Trophoblast cell (in vitro differentiated cells and primary cell): ENCODE measurements around the gene PXT1.

Experiments
- DNase-seq, 2 donors: peaks; one replicate each; pipeline ENCODE4 v3.0.0-alpha.2; 2016
- H2AFZ ChIP-seq: 2 replicates; pipeline ENCODE4 v1.6.1; 2013; ENCODE audit warnings: low read length, moderate library complexity, mild to moderate bottlenecking; ENCODE audit not compliant: insufficient read depth, poor library complexity
- H2AK5ac ChIP-seq: 2 replicates; pipeline ENCODE4 v1.6.1; 2013; ENCODE audit warnings: mild to moderate bottlenecking, low read length
- H2BK120ac ChIP-seq: 2 replicates; pipeline ENCODE4 v1.6.1; 2013; ENCODE audit warnings: low read length, mild to moderate bottlenecking, moderate library complexity; ENCODE audit not compliant: insufficient read depth, poor library complexity
- H2BK12ac ChIP-seq: 2 replicates; pipeline ENCODE4 v1.6.1; 2013; ENCODE audit warnings: mild to moderate bottlenecking, low read length, moderate library complexity
- H2BK5ac ChIP-seq: 2 replicates; pipeline ENCODE4 v1.6.1; 2013; ENCODE audit warnings: low read length, low read depth, moderate library complexity, mild to moderate bottlenecking; ENCODE audit not compliant: poor library complexity
- H3K14ac ChIP-seq: 2 replicates; pipeline ENCODE4 v1.6.1; 2013; ENCODE audit warnings: mild to moderate bottlenecking, low read length
- H3K18ac ChIP-seq: 2 replicates; pipeline ENCODE4 v1.6.1; 2013; ENCODE audit warnings: mild to moderate bottlenecking, low read length
- H3K23ac ChIP-seq: 2 replicates; pipeline ENCODE4 v1.6.1; 2013; ENCODE audit warnings: low read length
- H3K27ac ChIP-seq: 2 replicates; pipeline ENCODE4 v1.5.1; 2013; ENCODE audit warnings: low read depth, mild to moderate bottlenecking, inconsistent platforms, low read length, moderate library complexity
- H3K27me3 ChIP-seq: 2 replicates; pipeline ENCODE4 v1.6.1; 2013; ENCODE audit warnings: inconsistent platforms, mild to moderate bottlenecking, low read length, moderate library complexity; ENCODE audit not compliant: insufficient read depth
- H3K36me3 ChIP-seq, 2 experiments: 1 replicate in 1 of 2; 2 replicates in 1 of 2; pipeline ENCODE4 v1.6.1; 2013; ENCODE audit warnings: low read length in 2 of 2, mild to moderate bottlenecking in 2 of 2, moderate library complexity in 1 of 2; ENCODE audit not compliant: insufficient read depth in 2 of 2, control insufficient read depth in 1 of 2
- H3K4ac ChIP-seq: 2 replicates; pipeline ENCODE4 v1.6.1; 2013; ENCODE audit warnings: low read depth, mild to moderate bottlenecking, low read length, moderate library complexity
- H3K4me1 ChIP-seq, 2 experiments: 1 replicate in 1 of 2; 2 replicates in 1 of 2; pipeline ENCODE4 v1.6.1; 2013; ENCODE audit warnings: low read length in 2 of 2, mild to moderate bottlenecking in 2 of 2, moderate library complexity in 1 of 2; ENCODE audit not compliant: insufficient read depth in 2 of 2, control insufficient read depth in 1 of 2
- H3K4me2 ChIP-seq: 2 replicates; pipeline ENCODE4 v1.6.1; 2013; ENCODE audit warnings: inconsistent platforms, mild to moderate bottlenecking, low read length, moderate library complexity
- H3K4me3 ChIP-seq: 2 replicates; pipeline ENCODE4 v1.5.1; 2013; ENCODE audit warnings: mild to moderate bottlenecking, low read depth, low read length, inconsistent platforms
- H3K79me1 ChIP-seq: one replicate; pipeline ENCODE4 v1.6.1; 2013; ENCODE audit warnings: low read length
- H3K79me2 ChIP-seq: 2 replicates; pipeline ENCODE4 v1.6.1; 2013; ENCODE audit warnings: low read length, mild to moderate bottlenecking; ENCODE audit not compliant: control insufficient read depth, insufficient read depth, poor library complexity
- H3K9ac ChIP-seq: 2 replicates; pipeline ENCODE4 v1.6.1; 2013; ENCODE audit warnings: mild to moderate bottlenecking, low read length
- H3K9me3 ChIP-seq: 2 replicates; pipeline ENCODE4 v1.6.1; 2013; ENCODE audit warnings: low read depth, mild to moderate bottlenecking, control low read depth, inconsistent platforms, low read length; ENCODE audit not compliant: insufficient read depth
- H4K12ac ChIP-seq: 2 replicates; pipeline ENCODE4 v1.6.1; 2013; ENCODE audit warnings: low read depth, mild to moderate bottlenecking, low read length, moderate library complexity
- H4K8ac ChIP-seq: 2 replicates; pipeline ENCODE4 v1.6.1; 2013; ENCODE audit warnings: low read depth, mild to moderate bottlenecking, low read length, moderate library complexity
- H4K91ac ChIP-seq: one replicate; pipeline ENCODE4 v1.6.1; 2013; ENCODE audit warnings: low read depth, mild to moderate bottlenecking, low read length, moderate library complexity
- WGBS: extraction: QIAGEN DNeasy Blood & Tissue Kit; methylation state at CpG from one replicate; pipeline ENCODE4 v1.1.7; 2013; ENCODE audit warnings: missing lambda C conversion rate; ENCODE audit not compliant: insufficient read length, insufficient coverage; ENCODE audit errors: extremely low coverage; 5-methylcytosine and 5-hydroxymethylcytosine counted together

The PXT1 gene

DNA sequence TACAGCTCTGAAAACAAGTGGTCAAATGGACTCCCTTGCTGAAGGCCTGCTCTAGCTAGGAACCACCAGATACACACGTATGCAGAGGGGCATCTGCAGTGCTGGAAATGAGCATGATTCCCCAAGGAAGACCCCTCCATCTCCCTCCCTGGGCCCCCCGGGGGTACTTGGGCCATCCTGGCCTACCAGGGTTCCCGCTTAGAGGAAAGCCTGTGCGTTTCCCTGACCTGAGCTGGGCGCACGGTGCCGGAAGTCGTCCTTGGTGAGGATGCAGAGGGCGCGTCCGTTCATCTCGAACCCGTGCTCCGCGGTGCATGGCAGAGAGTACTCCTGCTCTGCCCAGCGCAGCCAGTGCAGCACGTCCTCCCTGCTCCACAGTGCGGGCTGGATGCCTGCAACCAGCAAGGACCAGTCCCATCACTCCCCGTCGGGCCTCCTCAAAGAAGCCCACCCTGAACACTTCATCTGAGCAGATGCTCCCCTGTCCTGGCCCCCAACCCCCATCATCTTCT is 67.0 kb downstream of the PXT1 start:
- Histone ChIP-seq H2BK12ac (no peak overlapping the region), H4K8ac (no peak overlapping the region), H3K4me1 (peaks cover 0 to 3% of the 10 kb centered on the region in 2 experiments), H3K18ac (no peak overlapping the region), H2AFZ (no peak overlapping the region), H3K4me3 (no peak overlapping the region), H4K91ac (no peak overlapping the region), H4K12ac (no peak overlapping the region), H3K4ac (no peak overlapping the region), H3K79me2 (no peaks in the 10 kb centered on the region), H3K36me3 (no peaks in the 10 kb centered on the region), H3K79me1 (no peaks in the 10 kb centered on the region), H2BK120ac (no peak overlapping the region), H3K23ac (no peak overlapping the region), H3K4me2 (no peak overlapping the region), H3K27me3 (no peaks in the 10 kb centered on the region), H2BK5ac (no peak overlapping the region), H3K27ac (no peak overlapping the region), H3K9ac (no peak overlapping the region), H3K9me3 (no peaks in the 10 kb centered on the region), H2AK5ac (no peak overlapping the region), H3K14ac (no peak overlapping the region)
- WGBS = no CpG with 5 or more reads among the region's 20 CpGs
- DNase-seq = no peak

DNA sequence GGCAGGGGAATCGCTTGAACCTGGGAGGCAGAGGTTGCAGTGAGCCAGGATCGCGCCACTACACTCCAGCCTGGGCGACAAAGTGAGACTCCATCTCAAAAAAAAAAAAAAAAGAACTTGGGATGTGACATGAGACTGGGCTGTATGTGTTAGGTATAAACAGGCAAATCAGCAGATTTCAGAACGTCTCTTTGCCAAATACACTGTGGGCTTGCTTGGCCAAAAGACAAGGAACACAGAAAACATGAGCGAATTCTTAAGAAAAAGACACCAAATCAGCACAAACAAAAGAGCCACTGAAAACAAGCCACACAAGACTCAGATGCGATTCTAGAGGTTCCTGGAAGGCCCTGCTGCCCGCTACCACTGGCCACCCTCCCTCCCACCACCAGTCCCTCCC is 67.7 kb downstream of the PXT1 start:
- H3K9me3 ChIP-seq = no peaks in the 10 kb centered on the region
- H3K79me2 ChIP-seq = no peaks in the 10 kb centered on the region
- no peak overlapping the region for H3K18ac ChIP-seq
- no peak overlapping the region for H3K4me3 ChIP-seq
- no peaks in the 10 kb centered on the region for H3K79me1 ChIP-seq
- H3K27ac ChIP-seq = no peak overlapping the region
- no peak overlapping the region for H2AFZ ChIP-seq
- no peak for DNase-seq
- H3K4me2 ChIP-seq = no peak overlapping the region
- no peak overlapping the region for H4K8ac ChIP-seq
- H3K9ac ChIP-seq = no peak overlapping the region
- no peak overlapping the region for H4K91ac ChIP-seq
- H3K4me1 ChIP-seq = peaks cover 0 to 3% of the 10 kb centered on the region in 2 experiments
- WGBS = no CpG with 5 or more reads among the region's 8 CpGs
- H3K14ac ChIP-seq = no peak overlapping the region
- no peak overlapping the region for H4K12ac ChIP-seq
- H2BK5ac ChIP-seq = no peak overlapping the region
- no peak overlapping the region for H2BK120ac ChIP-seq
- no peak overlapping the region for H3K4ac ChIP-seq
- H2AK5ac ChIP-seq = no peak overlapping the region
- H2BK12ac ChIP-seq = no peak overlapping the region
- no peak overlapping the region for H3K23ac ChIP-seq
- H3K36me3 ChIP-seq = no peaks in the 10 kb centered on the region
- no peaks in the 10 kb centered on the region for H3K27me3 ChIP-seq

DNA sequence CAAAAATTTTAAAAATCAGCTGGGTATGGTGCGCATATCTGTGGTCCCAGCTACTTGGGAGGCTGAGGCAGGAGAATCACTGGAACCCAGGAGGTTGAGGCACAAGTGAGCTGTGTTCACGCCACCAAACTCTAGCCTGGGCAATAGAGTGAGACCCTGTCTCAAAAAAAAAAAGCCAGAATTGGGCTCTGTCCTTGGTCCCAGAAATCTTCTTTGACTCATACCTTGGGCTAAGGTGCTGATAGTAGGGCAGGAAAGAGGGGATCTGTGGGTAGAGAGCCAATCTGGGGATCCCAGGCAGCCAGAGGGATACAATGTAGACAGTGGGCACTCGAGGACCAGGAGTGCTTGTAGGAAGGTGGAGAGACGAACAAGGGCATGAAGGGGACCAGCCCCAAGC is 68.5 kb downstream of the PXT1 start:
- Histone ChIP-seq H3K27me3 (no peaks in the 10 kb centered on the region), H3K4me2 (no peak overlapping the region), H3K4me3 (no peak overlapping the region), H4K91ac (no peak overlapping the region), H2BK12ac (no peak overlapping the region), H3K9me3 (no peaks in the 10 kb centered on the region), H3K4ac (no peak overlapping the region), H4K8ac (no peak overlapping the region), H3K79me1 (no peaks in the 10 kb centered on the region), H3K14ac (no peak overlapping the region), H2BK5ac (no peak overlapping the region), H3K9ac (no peak overlapping the region), H2BK120ac (no peak overlapping the region), H3K23ac (no peak overlapping the region), H3K4me1 (peaks cover 2 to 6% of the 10 kb centered on the region in 2 experiments), H2AFZ (no peak overlapping the region), H3K18ac (no peak overlapping the region), H3K36me3 (no peaks in the 10 kb centered on the region), H3K27ac (no peak overlapping the region), H3K79me2 (no peaks in the 10 kb centered on the region), H4K12ac (no peak overlapping the region), H2AK5ac (no peak overlapping the region)
- DNase-seq = no peak
- no CpG with 5 or more reads among the region's 4 CpGs for WGBS

DNA sequence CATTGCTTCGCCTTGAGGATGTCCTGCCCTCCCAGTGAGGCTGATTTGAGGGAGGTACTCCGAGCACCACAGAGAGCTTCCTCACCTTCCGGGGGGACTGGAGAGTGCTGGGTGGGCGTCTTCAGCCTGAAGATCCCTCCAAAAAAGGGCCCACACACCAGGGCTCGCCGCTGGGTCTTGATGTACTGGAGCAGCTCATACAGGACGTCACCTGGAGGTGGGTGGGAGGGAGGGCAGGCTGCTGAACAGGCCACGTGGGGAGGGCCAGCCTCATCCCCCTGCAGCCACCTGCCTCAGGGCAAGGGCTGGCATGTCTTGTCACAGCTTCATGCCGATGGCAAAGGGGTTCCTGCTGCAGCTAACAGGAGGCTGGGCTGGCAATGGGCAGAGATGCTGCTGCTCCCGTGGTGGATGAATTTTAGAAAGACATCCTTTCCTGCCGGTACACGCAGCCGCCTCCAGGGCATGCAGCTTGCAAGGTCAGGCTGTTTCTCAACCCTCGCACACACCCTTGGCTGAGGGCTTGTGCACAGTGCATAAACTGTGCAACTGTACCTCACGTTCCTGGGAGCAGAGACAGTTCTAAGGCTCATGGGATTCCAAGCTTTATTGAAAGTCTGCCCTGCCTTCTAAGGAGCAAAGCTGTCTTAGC is 69.2 kb downstream of the PXT1 start:
- Histone ChIP-seq H4K91ac (no peak overlapping the region), H3K36me3 (no peaks in the 10 kb centered on the region), H3K27me3 (no peaks in the 10 kb centered on the region), H3K4me1 (peaks cover 4 to 9% of the 10 kb centered on the region in 2 experiments), H4K8ac (no peak overlapping the region), H3K79me2 (no peaks in the 10 kb centered on the region), H3K4me2 (no peak overlapping the region), H3K79me1 (no peaks in the 10 kb centered on the region), H3K27ac (no peak overlapping the region), H2BK5ac (no peak overlapping the region), H3K9ac (no peak overlapping the region), H2AFZ (no peak overlapping the region), H2BK120ac (no peak overlapping the region), H3K14ac (no peak overlapping the region), H3K4me3 (no peak overlapping the region), H4K12ac (no peak overlapping the region), H2AK5ac (no peak overlapping the region), H3K18ac (no peak overlapping the region), H2BK12ac (no peak overlapping the region), H3K4ac (no peak overlapping the region), H3K9me3 (no peaks in the 10 kb centered on the region), H3K23ac (no peak overlapping the region)
- DNase-seq = peak in 1 of 2 donors; percentile 62
- WGBS = no CpG with 5 or more reads among the region's 15 CpGs
